HepG2 (cell line): ENCODE measurements around the gene ECM1. TPM values are rescaled to one million over a fixed set of nuclear protein-coding genes. Genes with fewer than 3 reads are reported as not detected.

ENCODE experiments used
- ATAC-seq: fragments of 200-7000 bp; cut with Tn5 transposase; 3 replicates; pipeline ENCODE4 v1.9.1; 2020; ENCODE audit warnings: mild to moderate bottlenecking, moderate library complexity
- BruUV-seq: library from RNA; stranded (reverse); fragments of 400-500 nt; replicated peaks from 2 replicates; lab custom pipeline; 2021; lab: Mats Ljungman, UMichigan
- CTCF ChIA-PET: fragments of 300-600 bp; formaldehyde crosslinking; extraction: SDS; loops from one replicate; lab custom pipeline; 2021; ENCODE audit warnings: low total read pairs, inconsistent platforms, low intra/inter-chr PET ratio; lab: Yijun Ruan, JAX
- POLR2A ChIA-PET: fragments of 350-600 bp; sonication (Branson Sonifier 250); formaldehyde crosslinking; loops from one replicate; lab custom pipeline; 2020; ENCODE audit warnings: antibody characterized with exemption, inconsistent platforms; lab: Yijun Ruan, JAX
- DNase-seq: peaks from one replicate; pipeline ENCODE4 v3.0.0-alpha.2; 2015; ENCODE audit warnings: low spot score
- FAIRE-seq: peaks from 3 replicates; lab custom pipeline; 2011; peaks lifted over from hg19 to GRCh38; lab: Jason Lieb, UNC
- H2AFZ ChIP-seq: one replicate; pipeline ENCODE4 v1.6.1; 2011; ENCODE audit warnings: low read length, inconsistent platforms
- H3K27ac ChIP-seq: fragments of 300-600 bp; 3 replicates; pipeline ENCODE4 v1.8.0; 2011; ENCODE audit warnings: mixed run types, mild to moderate bottlenecking, mixed read lengths, low read length, inconsistent platforms; ENCODE audit not compliant: insufficient read depth; ENCODE audit errors: extremely low read length
- H3K27me3 ChIP-seq, 2 experiments: fragments of 200-600 bp in 1 of 2; 2 replicates in 1 of 2; 3 replicates in 1 of 2; pipeline versions ENCODE4 v1.6.0 to v1.8.0; 2011; ENCODE audit warnings: low read length in 2 of 2, mild to moderate bottlenecking in 2 of 2, moderate library complexity in 2 of 2, inconsistent platforms in 1 of 2; ENCODE audit not compliant: insufficient read depth in 2 of 2, control insufficient read depth in 1 of 2
- H3K36me3 ChIP-seq, 2 experiments: fragments of 200-600 bp in 1 of 2; replicated peaks in 1 of 2; 2 replicates in 1 of 2; 3 replicates in 1 of 2; pipeline versions ENCODE4 v1.5.1 to v1.8.0; 2011; ENCODE audit warnings: low read length in 2 of 2, inconsistent platforms in 1 of 2; ENCODE audit not compliant: insufficient read depth in 2 of 2, control insufficient read depth in 1 of 2
- H3K4me1 ChIP-seq: 2 replicates; pipeline ENCODE4 v1.5.1; 2012; ENCODE audit warnings: low read length, inconsistent platforms; ENCODE audit not compliant: insufficient read depth
- H3K4me2 ChIP-seq: 2 replicates; pipeline ENCODE4 v1.6.0; 2011; ENCODE audit warnings: low read depth, low read length, inconsistent platforms
- H3K4me3 ChIP-seq, 3 experiments: fragments of 200-600 bp in 1 of 3; sonication (generic), shearing (Covaris generic) in 1 of 3; replicated peaks in 1 of 3; 2 replicates each; pipeline ENCODE4 v1.5.1; 2011 to 2016; ENCODE audit warnings: low read length in 3 of 3, inconsistent platforms in 2 of 3, low read depth in 2 of 3, mild to moderate bottlenecking in 2 of 3, control low read depth in 1 of 3, mixed read lengths in 1 of 3; ENCODE audit not compliant: insufficient read depth in 1 of 3
- H3K79me2 ChIP-seq: one replicate; pipeline ENCODE4 v1.6.1; 2011; ENCODE audit warnings: low read length, inconsistent platforms; ENCODE audit not compliant: insufficient read depth
- H3K9ac ChIP-seq: 2 replicates; pipeline ENCODE4 v1.6.0; 2011; ENCODE audit warnings: mild to moderate bottlenecking, low read depth, low read length, inconsistent platforms; ENCODE audit not compliant: insufficient read depth
- H3K9me3 ChIP-seq: 2 replicates; pipeline ENCODE4 v1.5.1; 2012; ENCODE audit warnings: mild to moderate bottlenecking, low read length
- H4K20me1 ChIP-seq: 2 replicates; pipeline ENCODE4 v1.6.0; 2011; ENCODE audit warnings: inconsistent platforms, mild to moderate bottlenecking, low read length, moderate library complexity; ENCODE audit not compliant: insufficient read depth
- BATF2 ChIP-seq: sonication (generic); formaldehyde crosslinking; IDR thresholded peaks from 2 replicates; pipeline ENCODE4 v1.8.0; 2022; ENCODE audit warnings: mild to moderate bottlenecking, missing genetic modification reagents, moderate library complexity
- GFI1 ChIP-seq: sonication (generic); formaldehyde crosslinking; IDR thresholded peaks from 2 replicates; pipeline ENCODE4 v1.5.0; 2020; ENCODE audit warnings: missing genetic modification reagents, mild to moderate bottlenecking, borderline replicate concordance
- PATZ1 ChIP-seq: sonication (generic); formaldehyde crosslinking; IDR thresholded peaks from 2 replicates; pipeline ENCODE4 v1.4.0; 2020; ENCODE audit warnings: missing genetic modification reagents
- POGZ ChIP-seq: sonication (generic); formaldehyde crosslinking; IDR thresholded peaks from 2 replicates; pipeline ENCODE4 v1.4.0; 2020; ENCODE audit warnings: mild to moderate bottlenecking, missing genetic modification reagents
- RARA ChIP-seq: IDR thresholded peaks from 2 replicates; pipeline ENCODE4 v1.6.1; 2016; ENCODE audit warnings: missing genetic modification reagents, missing compliant biosample characterization
- RFXANK ChIP-seq: IDR thresholded peaks from 2 replicates; pipeline ENCODE4 v1.6.1; 2016
- RXRB ChIP-seq: IDR thresholded peaks from 2 replicates; pipeline ENCODE4 v1.6.1; 2016; ENCODE audit warnings: borderline replicate concordance, missing genetic modification reagents, missing compliant biosample characterization
- SOX13 ChIP-seq, 3 experiments: fragments of 450-650 bp in 1 of 3; sonication (generic) in 1 of 3; formaldehyde crosslinking in 1 of 3; IDR thresholded peaks in 2 of 3; conservative IDR thresholded peaks in 1 of 3; 2 replicates each; pipeline versions ENCODE4 v1.5.0 to v1.6.1; 2016 to 2020; ENCODE audit warnings: antibody characterized with exemption in 1 of 3, mild to moderate bottlenecking in 1 of 3, missing compliant biosample characterization in 1 of 3, missing genetic modification reagents in 1 of 3, moderate library complexity in 1 of 3
- ZMYM3 ChIP-seq: sonication (generic); formaldehyde crosslinking; IDR thresholded peaks from 2 replicates; pipeline ENCODE4 v1.5.1; 2020; ENCODE audit warnings: mild to moderate bottlenecking, missing genetic modification reagents
- ZNF629 ChIP-seq: sonication (generic); formaldehyde crosslinking; conservative IDR thresholded peaks from 2 replicates; pipeline ENCODE4 v1.5.0; 2020; ENCODE audit warnings: missing genetic modification reagents
- ZNF841 ChIP-seq: sonication (generic); formaldehyde crosslinking; IDR thresholded peaks from 2 replicates; pipeline ENCODE4 v1.8.1; 2023; ENCODE audit warnings: missing genetic modification reagents, borderline replicate concordance
- WGBS: methylation state at CpG from one replicate; pipeline ENCODE4 v1.1.6; 2017; ENCODE audit warnings: low lambda C conversion rate; 5-methylcytosine and 5-hydroxymethylcytosine counted together
- in situ Hi-C: cut with HindIII; loops from 2 replicates; pipeline ENCODE4 v1.10.0; 2017; ENCODE audit warnings: low pct_unique_long_range_greater_than_20kb; ENCODE audit not compliant: extremely low pct_ligation_motif_present
- intact Hi-C: fragments of 100-400 bp; cut with micrococcal nuclease; formaldehyde crosslinking; loops from one replicate; pipeline ENCODE4 v1.10.0; 2022; ENCODE audit not compliant: unreplicated experiment
- polyA plus RNA-seq, 8 experiments: library from polyadenylated mRNA; depleted of rRNA in 3 of 8; stranded (reverse) in 7 of 8; unstranded in 1 of 8; fragments of >200 nt; fragmentation: Illumina TruSeq in 4 of 8; extraction: Trizol in 4 of 8; gene quantifications; 2 replicates each; pipeline versions ENCODE4 v1.2.1 to v1.2.3, GENCODE V29; 2011 to 2016; ENCODE audit warnings: low read depth in 4 of 8, missing spikeins in 1 of 8, mixed read lengths in 1 of 8; ENCODE audit not compliant: insufficient read depth in 1 of 8
- total RNA-seq, 5 experiments: library from RNA; depleted of rRNA; stranded (reverse); fragments of >200 nt; fragmentation: Illumina TruSeq; extraction: Trizol; gene quantifications; 2 replicates each; pipeline ENCODE4 v1.2.3, GENCODE V29; 2016; ENCODE audit warnings: low read depth in 1 of 5
- TF ChIP-seq, protein P1 (sequence below): sonication (generic); formaldehyde crosslinking; IDR thresholded peaks from 2 replicates; pipeline ENCODE4 v1.4.0; 2020; ENCODE audit warnings: missing genetic modification reagents

Gene ECM1
- total and polyA plus RNA-seq, 2 of the 13 experiments (the other 11 are each of a cell fraction or from before 2014, with no cell fraction given): 0.42 to 1.0 TPM

DNA sequence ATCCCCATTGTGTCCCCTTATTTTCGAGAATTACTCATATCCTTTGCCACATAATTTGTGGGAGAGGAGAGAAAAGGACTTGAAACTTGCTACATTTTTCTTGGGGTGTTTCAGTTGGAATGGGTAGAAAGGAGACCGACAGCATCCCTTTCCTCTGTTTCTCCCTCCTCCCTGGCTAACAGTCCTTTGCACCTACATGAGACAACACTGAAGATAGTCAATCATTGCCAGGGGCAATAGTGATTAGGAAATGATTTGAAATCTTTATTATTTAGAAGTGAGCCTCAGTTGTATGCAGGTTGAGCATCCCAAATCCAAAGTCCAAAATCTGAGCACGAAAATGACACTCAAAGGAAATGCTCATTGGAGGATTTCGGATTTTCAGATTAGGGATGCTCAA is 28.5 kb upstream of the ECM1 start:
- Histone ChIP-seq H3K27ac (peak overlapping the region; percentile 35), H3K9ac (no peak overlapping the region), H3K9me3 (no peaks in the 10 kb centered on the region), H3K4me2 (peak overlapping the region; percentile 53), H3K4me1 (peaks cover 62% of the 10 kb centered on the region), H3K27me3 (no peaks in the 10 kb centered on the region), H2AFZ (no peak overlapping the region), H3K4me3 (no peak overlapping the region; a peak in 1 of 6 replicates), H3K36me3 (no peaks in the 10 kb centered on the region)
- CTCF ChIA-PET: no interaction called here
- FAIRE-seq (no peak), DNase-seq (peak; percentile 41), ATAC-seq (peak; percentile 73)
- WGBS: 2% methylated on average over 4 of the region's 4 CpGs
- intact Hi-C loops: no loop called here
- POLR2A ChIA-PET: interaction anchor here (0.6 to 1.2 kb wide), 3 partner anchors 8 to 198 kb away, joined by 3 to 5 read pairs (median 3); no protein-coding TSS in a partner anchor
- no peak for TF ChIP-seq ZNF841 (CRISPR knock-in tag)
- TF ChIP-seq POGZ (CRISPR knock-in tag): 0 out of 2 replicates have a peak, but pooled peaks have one; percentile 0
- TF ChIP-seq, all 625 proteins: peak for 1
- in situ Hi-C loops: no loop called here
- Histone ChIP-seq H4K20me1 (no peaks in the 10 kb centered on the region), H3K79me2 (no peaks in the 10 kb centered on the region)
- no TSS peak for BruUV-seq

GRCh38 chr1:150479927-150480352 is 28.0 kb upstream of the ECM1 start:
- Histone ChIP-seq H3K4me2 (peak overlapping the region; percentile 53), H3K27me3 (no peaks in the 10 kb centered on the region), H3K4me3 (no peak overlapping the region; a peak in 1 of 6 replicates), H3K4me1 (peaks cover 61% of the 10 kb centered on the region), H2AFZ (no peak overlapping the region), H3K27ac (peak overlapping the region; percentile 35), H3K9me3 (no peaks in the 10 kb centered on the region), H3K36me3 (no peaks in the 10 kb centered on the region), H3K9ac (no peak overlapping the region), H3K79me2 (no peaks in the 10 kb centered on the region), H4K20me1 (no peaks in the 10 kb centered on the region)
- intact Hi-C loops: loop anchor here (5.0 kb wide), 1 partner anchor 142 kb away; no protein-coding TSS in a partner anchor
- CTCF ChIA-PET: no interaction called here
- POLR2A ChIA-PET: interaction anchor here (0.6 to 1.2 kb wide), 3 partner anchors 8 to 198 kb away, joined by 3 to 5 read pairs (median 3); no protein-coding TSS in a partner anchor
- FAIRE-seq (peak; percentile 85), ATAC-seq (peak; percentile 83), DNase-seq (peak; percentile 87)
- no TSS peak for BruUV-seq
- WGBS: 0% methylated on average over 2 of the region's 2 CpGs
- in situ Hi-C loops: no loop called here
- TF ChIP-seq ZNF629 (CRISPR knock-in tag) (0 out of 2 replicates have a peak, but pooled peaks have one; percentile 8), BATF2 (no peak), RXRB (CRISPR knock-in tag) (peak; percentile 77), RFXANK (no peak), ZMYM3 (CRISPR knock-in tag) (0 out of 2 replicates have a peak, but pooled peaks have one; percentile 64), GFI1 (peak; percentile 38; the same call in 1 of the 2 replicates), PATZ1 (peak; percentile 60), SOX13 (IDR thresholded peaks at IDR 0.05) (no peak), SOX13 (CRISPR knock-in tag; conservative IDR thresholded peaks at IDR 0.05 in 1 of 2, IDR thresholded peaks at IDR 0.05 in 1 of 2) (peak in 1 of 2 experiments; percentile 50; a peak in 1 of 4 replicates), RARA (CRISPR knock-in tag) (0 out of 2 replicates have a peak, but pooled peaks have one; percentile 25)
- TF ChIP-seq, protein P1, sequence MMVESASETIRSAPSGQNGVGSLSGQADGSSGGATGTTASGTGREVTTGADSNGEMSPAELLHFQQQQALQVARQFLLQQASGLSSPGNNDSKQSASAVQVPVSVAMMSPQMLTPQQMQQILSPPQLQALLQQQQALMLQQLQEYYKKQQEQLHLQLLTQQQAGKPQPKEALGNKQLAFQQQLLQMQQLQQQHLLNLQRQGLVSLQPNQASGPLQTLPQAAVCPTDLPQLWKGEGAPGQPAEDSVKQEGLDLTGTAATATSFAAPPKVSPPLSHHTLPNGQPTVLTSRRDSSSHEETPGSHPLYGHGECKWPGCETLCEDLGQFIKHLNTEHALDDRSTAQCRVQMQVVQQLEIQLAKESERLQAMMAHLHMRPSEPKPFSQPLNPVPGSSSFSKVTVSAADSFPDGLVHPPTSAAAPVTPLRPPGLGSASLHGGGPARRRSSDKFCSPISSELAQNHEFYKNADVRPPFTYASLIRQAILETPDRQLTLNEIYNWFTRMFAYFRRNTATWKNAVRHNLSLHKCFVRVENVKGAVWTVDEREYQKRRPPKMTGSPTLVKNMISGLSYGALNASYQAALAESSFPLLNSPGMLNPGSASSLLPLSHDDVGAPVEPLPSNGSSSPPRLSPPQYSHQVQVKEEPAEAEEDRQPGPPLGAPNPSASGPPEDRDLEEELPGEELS (CRISPR knock-in tag): peak; percentile 73
